Measurements from ENCODE around the gene BRINP1. TPM values are rescaled to one million over a fixed set of nuclear protein-coding genes. Genes with fewer than 3 reads are reported as not detected.

The BRINP1 gene
- total and polyA plus RNA-seq, 8 donors, result 0.05 to 1.1 (median 0.06) TPM; not detected in 5

GRCh38 chr9:119153402-119153801, 215.8 kb downstream of the BRINP1 start:
- no peaks in the 10 kb centered on the region for H3K36me3 ChIP-seq
- no peak overlapping the region for H3K4me3 ChIP-seq
- no peak for TF ChIP-seq CTCF (IDR thresholded peaks at IDR 0.05)
- no peak for TF ChIP-seq POLR2AphosphoS5 (IDR thresholded peaks at IDR 0.05)
- no peak for TF ChIP-seq EP300 (IDR thresholded peaks at IDR 0.05)
- TF ChIP-seq POLR2A (IDR thresholded peaks at IDR 0.05), result no peak
- intact Hi-C loops (cut with DNase I; ENCODE audit: low total_unique reads), result no loop called here
- H3K4me1 ChIP-seq, result no peaks in the 10 kb centered on the region
- WGBS, 5 donors, result 67 to 85% (median 82%) methylated on average over 2 of the region's 2 CpGs
- no peak overlapping the region for H3K27ac ChIP-seq
- H3K9me3 ChIP-seq, result no peaks in the 10 kb centered on the region
- H3K27me3 ChIP-seq, result no peaks in the 10 kb centered on the region
- no peak for DNase-seq

- Histone ChIP-seq H3K36me3 (no peaks in the 10 kb centered on the region), H3K4me3 (no peak overlapping the region), H3K27ac (no peak overlapping the region), H3K9me3 (no peaks in the 10 kb centered on the region), H3K4me1 (no peaks in the 10 kb centered on the region), H3K27me3 (no peaks in the 10 kb centered on the region)
- TF ChIP-seq EP300 (IDR thresholded peaks at IDR 0.05) (no peak), CTCF (IDR thresholded peaks at IDR 0.05) (no peak), POLR2A (IDR thresholded peaks at IDR 0.05) (no peak), POLR2AphosphoS5 (IDR thresholded peaks at IDR 0.05) (no peak)
- no peak for DNase-seq
- WGBS, 5 donors, result 53 to 67% (median 63%) methylated on average over 4 of the region's 4 CpGs
- intact Hi-C loops (cut with DNase I; ENCODE audit: low total_unique reads), result no loop called here
Measured at GRCh38 chr9:119148855-119149254, 220.4 kb downstream of the BRINP1 start.

- H3K4me3 ChIP-seq, result no peak overlapping the region
- no peak for DNase-seq
- WGBS, 5 donors, result 74 to 93% (median 85%) methylated on average over 2 of the region's 2 CpGs
- H3K27ac ChIP-seq, result no peak overlapping the region
- intact Hi-C loops (cut with DNase I; ENCODE audit: low total_unique reads), result no loop called here
- H3K27me3 ChIP-seq, result no peaks in the 10 kb centered on the region
- TF ChIP-seq POLR2AphosphoS5 (IDR thresholded peaks at IDR 0.05) (no peak), CTCF (IDR thresholded peaks at IDR 0.05) (no peak), POLR2A (IDR thresholded peaks at IDR 0.05) (no peak), EP300 (IDR thresholded peaks at IDR 0.05) (no peak)
- no peaks in the 10 kb centered on the region for H3K36me3 ChIP-seq
- no peaks in the 10 kb centered on the region for H3K4me1 ChIP-seq
- H3K9me3 ChIP-seq, result no peaks in the 10 kb centered on the region
Measured at GRCh38 chr9:119137479-119137878, 231.8 kb downstream of the BRINP1 start.

GRCh38 chr9:119126040-119126439, 243.2 kb downstream of the BRINP1 start:
- DNase-seq, result no peak
- Histone ChIP-seq H3K36me3 (no peaks in the 10 kb centered on the region), H3K4me3 (no peak overlapping the region), H3K4me1 (no peaks in the 10 kb centered on the region), H3K27me3 (peaks cover 0 to 8% (median 0%) of the 10 kb centered on the region in 3 donors), H3K27ac (no peak overlapping the region), H3K9me3 (no peaks in the 10 kb centered on the region)
- TF ChIP-seq POLR2A (IDR thresholded peaks at IDR 0.05), result no peak
- TF ChIP-seq CTCF (IDR thresholded peaks at IDR 0.05), result no peak
- no peak for TF ChIP-seq POLR2AphosphoS5 (IDR thresholded peaks at IDR 0.05)
- no peak for TF ChIP-seq EP300 (IDR thresholded peaks at IDR 0.05)
- WGBS, 5 donors, result 21 to 54% (median 28%) methylated on average over 2 of the region's 2 CpGs
- intact Hi-C loops (cut with DNase I; ENCODE audit: low total_unique reads), result no loop called here

Data from stomach (tissue), 9 donors.